Eye (tissue), 1 donor: ENCODE results near the gene CCT6B.

Experiments
- DNase-seq: peaks from one replicate; pipeline ENCODE4 v3.0.0-alpha.2; 2015

Gene CCT6B

DNA sequence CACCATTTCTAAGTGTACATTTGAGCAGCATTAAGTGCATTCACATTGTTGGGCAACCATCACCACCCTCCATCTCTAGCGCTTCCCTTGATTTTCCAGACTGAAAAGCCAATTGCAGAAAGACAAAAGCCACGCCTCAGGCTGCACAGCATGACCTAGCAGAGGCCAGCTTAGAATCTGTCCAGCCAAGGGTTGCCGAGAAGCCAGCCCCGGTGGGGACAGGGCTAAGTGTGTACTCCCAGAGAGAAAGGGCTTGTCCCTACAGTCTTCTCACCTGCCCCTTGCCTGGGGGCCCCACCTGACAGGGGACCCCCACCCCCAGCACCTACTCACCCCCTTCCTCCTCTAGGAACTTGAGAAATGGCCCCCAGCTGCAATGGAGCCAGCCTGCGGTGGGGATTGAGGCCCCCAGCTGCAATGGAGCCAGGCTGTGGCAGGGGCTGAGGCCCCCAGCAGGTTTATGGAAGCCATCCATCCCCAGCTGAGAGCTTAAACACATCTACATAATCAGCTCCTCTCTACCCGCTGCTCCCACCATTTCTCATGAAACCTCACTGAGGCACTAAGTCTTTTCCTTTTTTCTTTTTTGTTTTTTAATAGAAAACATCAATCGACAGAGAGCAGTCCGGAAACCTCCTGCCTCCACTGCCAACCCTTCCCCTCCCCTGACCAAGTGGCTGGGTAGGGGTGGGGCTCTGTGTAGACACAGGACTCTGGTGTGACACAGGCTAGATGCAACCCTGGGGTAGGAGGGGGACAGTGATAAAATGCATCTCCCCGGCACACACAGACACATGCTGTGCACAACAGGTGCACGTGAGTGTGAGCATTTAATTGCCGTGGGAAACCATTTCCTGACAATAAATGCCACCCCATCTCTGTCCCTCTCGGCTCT lies 77.9 kb downstream of the CCT6B start:
- DNase-seq: peak; percentile 45

GRCh38 chr17:34879146-34879545 lies 82.1 kb downstream of the CCT6B start:
- no peak for DNase-seq
